K562 (cell line): ENCODE results near the gene CCDC33. TPM values are rescaled to one million over a fixed set of nuclear protein-coding genes. Genes with fewer than 3 reads are reported as not detected.

ENCODE experiments used
- CBFA2T3 ChIP-seq: fragments of 450-650 bp; IDR thresholded peaks from 2 replicates; pipeline ENCODE4 v1.6.1; 2017
- REST ChIP-seq, 2 experiments: fragments of 450-650 bp; formaldehyde crosslinking in 1 of 2; IDR thresholded peaks; 2 replicates each; pipeline versions ENCODE4 v1.4.0 to v1.6.1; 2014 to 2020; ENCODE audit warnings: mild to moderate bottlenecking in 2 of 2, borderline replicate concordance in 1 of 2, low read depth in 1 of 2
- polyA plus RNA-seq, 8 experiments: library from polyadenylated mRNA; depleted of rRNA in 4 of 8; stranded (reverse) in 5 of 8; unstranded in 3 of 8; fragments of >200 nt; fragmentation: Nextera tagmentation in 2 of 8; fragmentation: Illumina TruSeq in 1 of 8; extraction: Ambion mirVana in 2 of 8; extraction: Trizol in 1 of 8; gene quantifications; 2 replicates each; pipeline versions ENCODE4 v1.2.1 to v1.2.3, GENCODE V29; 2011 to 2014; ENCODE audit warnings: inconsistent platforms in 1 of 8, missing spikeins in 1 of 8
- total RNA-seq, 7 experiments: library from RNA; depleted of rRNA in 6 of 7; stranded (reverse); fragments of >200 nt in 6 of 7; fragmentation: Illumina TruSeq in 2 of 7; extraction: Trizol in 2 of 7; gene quantifications; 2 replicates each; pipeline versions ENCODE4 v1.2.1 to v1.2.3, GENCODE V29; 2011 to 2021; ENCODE audit warnings: low replicate concordance in 1 of 7
- TF ChIP-seq, protein P1 (sequence below): fragments of 150-350 bp; conservative IDR thresholded peaks from 2 replicates; pipeline ENCODE4 v1.6.1; 2014; ENCODE audit warnings: low read length

The CCDC33 gene
- total and polyA plus RNA-seq, 9 of the 15 experiments (the other 6 are each of a cell fraction or from before 2014, with no cell fraction given): 0.08 to 1.1 (median 0.15) TPM; not detected in 4

- no peak for TF ChIP-seq REST (IDR thresholded peaks at IDR 0.05; ENCODE audit: borderline replicate concordance)
- TF ChIP-seq REST (CRISPR knock-in tag; IDR thresholded peaks at IDR 0.05; ENCODE audit: low read depth): no peak
- TF ChIP-seq, protein P1, sequence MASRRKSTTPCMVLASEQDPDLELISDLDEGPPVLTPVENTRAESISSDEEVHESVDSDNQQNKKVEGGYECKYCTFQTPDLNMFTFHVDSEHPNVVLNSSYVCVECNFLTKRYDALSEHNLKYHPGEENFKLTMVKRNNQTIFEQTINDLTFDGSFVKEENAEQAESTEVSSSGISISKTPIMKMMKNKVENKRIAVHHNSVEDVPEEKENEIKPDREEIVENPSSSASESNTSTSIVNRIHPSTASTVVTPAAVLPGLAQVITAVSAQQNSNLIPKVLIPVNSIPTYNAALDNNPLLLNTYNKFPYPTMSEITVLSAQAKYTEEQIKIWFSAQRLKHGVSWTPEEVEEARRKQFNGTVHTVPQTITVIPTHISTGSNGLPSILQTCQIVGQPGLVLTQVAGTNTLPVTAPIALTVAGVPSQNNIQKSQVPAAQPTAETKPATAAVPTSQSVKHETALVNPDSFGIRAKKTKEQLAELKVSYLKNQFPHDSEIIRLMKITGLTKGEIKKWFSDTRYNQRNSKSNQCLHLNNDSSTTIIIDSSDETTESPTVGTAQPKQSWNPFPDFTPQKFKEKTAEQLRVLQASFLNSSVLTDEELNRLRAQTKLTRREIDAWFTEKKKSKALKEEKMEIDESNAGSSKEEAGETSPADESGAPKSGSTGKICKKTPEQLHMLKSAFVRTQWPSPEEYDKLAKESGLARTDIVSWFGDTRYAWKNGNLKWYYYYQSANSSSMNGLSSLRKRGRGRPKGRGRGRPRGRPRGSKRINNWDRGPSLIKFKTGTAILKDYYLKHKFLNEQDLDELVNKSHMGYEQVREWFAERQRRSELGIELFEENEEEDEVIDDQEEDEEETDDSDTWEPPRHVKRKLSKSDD: no peak
- TF ChIP-seq CBFA2T3: peak; percentile 65
Measured at GRCh38 chr15:74213858-74214284, 22.3 kb upstream of the CCDC33 start (continued).
